ENCODE data around the gene CRB1.
"Not testable (repeated sequence)": the region's sequence is repeated elsewhere in the genome, so short reads cannot be mapped to it uniquely, and the experiment has no call there.

Gene CRB1

GRCh38 chr1:197466813-197467212 lies 198.8 kb downstream of the CRB1 start:
- DNase-seq, result no peak

- DNase-seq, result no peak
Observed at GRCh38 chr1:197467881-197468280, 199.8 kb downstream of the CRB1 start.

- DNase-seq, result no peak
Observed at GRCh38 chr1:197468543-197469175, 200.6 kb downstream of the CRB1 start.

- no peak for DNase-seq
Observed at GRCh38 chr1:197469620-197470210, 201.7 kb downstream of the CRB1 start.

- DNase-seq, result no peak
Observed at GRCh38 chr1:197470330-197470729, 202.3 kb downstream of the CRB1 start.

- no peak for DNase-seq
Observed at GRCh38 chr1:197471248-197471985, 203.4 kb downstream of the CRB1 start.

GRCh38 chr1:197472141-197472540 lies 204.1 kb downstream of the CRB1 start:
- no peak for DNase-seq

- DNase-seq, result no peak
Observed at GRCh38 chr1:197480446-197480845, 212.4 kb downstream of the CRB1 start.

GRCh38 chr1:197481101-197481500 lies 213.0 kb downstream of the CRB1 start:
- DNase-seq, result no peak

GRCh38 chr1:197485790-197486189 lies 217.7 kb downstream of the CRB1 start:
- no peak for DNase-seq

- DNase-seq, result no peak
Observed at GRCh38 chr1:197486946-197487345, 218.9 kb downstream of the CRB1 start.

- not testable (repeated sequence) for DNase-seq
Observed at GRCh38 chr1:197491505-197491904, 223.5 kb downstream of the CRB1 start.

GRCh38 chr1:197496722-197497121 lies 228.7 kb downstream of the CRB1 start:
- DNase-seq, result no peak

- no peak for DNase-seq
Observed at GRCh38 chr1:197510691-197511378, 242.8 kb downstream of the CRB1 start.

GRCh38 chr1:197515421-197515820 lies 247.4 kb downstream of the CRB1 start:
- no peak for DNase-seq

GRCh38 chr1:197519741-197520334 lies 251.8 kb downstream of the CRB1 start:
- DNase-seq, result no peak

- DNase-seq, result no peak
Observed at GRCh38 chr1:197521118-197521739, 253.2 kb downstream of the CRB1 start.

GRCh38 chr1:197526736-197527371 lies 258.8 kb downstream of the CRB1 start:
- no peak for DNase-seq
